Activated naive CD4-positive, alpha-beta T cell treated with Interleukin-2 at 50 U/mL for 16 hours (primary cell): ENCODE data around the gene SND1.

Experiments used
- DNase-seq: peaks from one replicate; pipeline ENCODE4 v3.0.0-alpha.2; 2020

SND1 gene

GRCh38 chr7:128110641-128111364, 458.8 kb downstream of the SND1 start:
- no peak for DNase-seq

- no peak for DNase-seq
Observed at GRCh38 chr7:128112018-128112780, 460.2 kb downstream of the SND1 start.

- DNase-seq = no peak
Observed at GRCh38 chr7:128112781-128113221, 460.8 kb downstream of the SND1 start.

GRCh38 chr7:128113839-128114238, 461.8 kb downstream of the SND1 start:
- no peak for DNase-seq

- DNase-seq = no peak
Observed at GRCh38 chr7:128114806-128115205, 462.8 kb downstream of the SND1 start.

GRCh38 chr7:128115336-128115820, 463.4 kb downstream of the SND1 start:
- no peak for DNase-seq

- no peak for DNase-seq
Observed at GRCh38 chr7:128115821-128116723, 464.1 kb downstream of the SND1 start.

GRCh38 chr7:128116740-128117139, 464.7 kb downstream of the SND1 start:
- DNase-seq = no peak

- no peak for DNase-seq
Observed at GRCh38 chr7:128117691-128118090, 465.7 kb downstream of the SND1 start.

- DNase-seq = no peak
Observed at GRCh38 chr7:128119036-128119435, 467.0 kb downstream of the SND1 start.

- no peak for DNase-seq
Observed at GRCh38 chr7:128120116-128120515, 468.1 kb downstream of the SND1 start.

- DNase-seq = no peak
Observed at GRCh38 chr7:128120976-128121490, 469.0 kb downstream of the SND1 start.

GRCh38 chr7:128121711-128122530, 469.9 kb downstream of the SND1 start:
- no peak for DNase-seq

GRCh38 chr7:128122576-128123290, 470.7 kb downstream of the SND1 start:
- no peak for DNase-seq

GRCh38 chr7:128123291-128124037, 471.5 kb downstream of the SND1 start:
- DNase-seq = no peak

- no peak for DNase-seq
Observed at GRCh38 chr7:128124786-128125185, 472.8 kb downstream of the SND1 start.

- DNase-seq = no peak
Observed at GRCh38 chr7:128125816-128126215, 473.8 kb downstream of the SND1 start.

GRCh38 chr7:128128401-128128800, 476.4 kb downstream of the SND1 start:
- no peak for DNase-seq

- DNase-seq = no peak
Observed at GRCh38 chr7:128129224-128129864, 477.4 kb downstream of the SND1 start.

GRCh38 chr7:128131115-128131514, 479.1 kb downstream of the SND1 start:
- DNase-seq = no peak
